Fibroblast of lung (primary cell): ENCODE results near the gene ARMC5.

Source experiments
- CTCF ChIP-seq, 2 donors: IDR thresholded peaks in 1 of 2; conservative IDR thresholded peaks in 1 of 2; 1 replicate in 1 of 2; 2 replicates in 1 of 2; pipeline ENCODE4 v1.5.1; 2011 to 2012; ENCODE audit warnings: low read length in 2 of 2, control low read depth in 1 of 2, inconsistent platforms in 1 of 2, low read depth in 1 of 2, mild to moderate bottlenecking in 1 of 2
- EZH2 ChIP-seq: IDR thresholded peaks from 2 replicates; pipeline ENCODE4 v1.5.1; 2012; ENCODE audit warnings: low read length, control low read depth, mild to moderate bottlenecking; ENCODE audit errors: missing control alignments

GRCh38 chr16:31421587-31421986 lies 37.7 kb upstream of the ARMC5 start:
- TF ChIP-seq CTCF (conservative IDR thresholded peaks at IDR 0.05 in 1 of 2, IDR thresholded peaks at IDR 0.05 in 1 of 2; ENCODE audit: low read depth in 1 of 2, low read length in 2 of 2) (no peak), EZH2 (no peak)
